DMS114 treated with DMSO at 0.1 percent for 48 hours (cell line): ENCODE measurements around the gene HPF1.
"Not testable (repeated sequence)": the region's sequence is repeated elsewhere in the genome, so short reads cannot be mapped to it uniquely, and the experiment has no call there.

Experiments used
- DNase-seq: peaks from one replicate; lab custom pipeline; 2025; ENCODE audit not compliant: unreplicated experiment; lab: John Stamatoyannopoulos, UW

The HPF1 gene

DNA sequence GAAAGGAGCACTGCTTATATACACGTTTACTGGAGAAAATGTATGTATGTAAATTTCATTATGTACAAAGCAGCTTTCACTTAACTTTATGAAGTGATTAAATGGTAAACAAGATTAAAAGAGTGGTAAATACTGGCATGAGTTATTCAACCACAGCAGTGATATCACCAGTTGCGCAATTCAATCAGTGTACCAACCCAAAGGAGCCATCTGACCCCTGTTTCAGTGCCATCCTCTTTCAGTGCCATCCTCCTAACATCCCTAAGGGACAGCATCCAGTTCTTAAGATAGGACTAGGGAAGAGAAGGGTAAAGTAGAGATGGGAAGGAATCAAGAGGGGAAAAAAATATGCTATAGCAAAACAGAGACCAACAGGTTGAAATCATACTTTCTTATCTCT lies 16.2 kb downstream of the HPF1 start:
- DNase-seq = no peak

DNA sequence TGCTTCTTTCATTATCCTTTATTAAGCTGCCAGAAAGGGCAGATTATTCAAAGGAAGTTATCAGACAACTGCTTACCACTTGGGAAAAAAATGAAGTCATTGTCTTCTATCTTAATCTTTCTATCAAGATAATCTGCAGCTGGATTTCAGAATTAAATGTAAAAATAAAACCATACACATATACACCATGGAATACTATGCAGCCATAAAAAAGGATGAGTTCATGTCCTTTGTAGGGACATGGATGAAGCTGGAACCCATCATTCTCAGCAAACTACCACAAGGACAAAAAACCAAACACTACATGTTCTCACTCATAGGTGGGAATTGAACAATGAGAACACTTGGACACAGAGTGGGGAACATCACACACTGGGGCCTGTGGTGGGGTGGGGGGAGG lies 19.1 kb downstream of the HPF1 start:
- DNase-seq = not testable (repeated sequence)

DNA sequence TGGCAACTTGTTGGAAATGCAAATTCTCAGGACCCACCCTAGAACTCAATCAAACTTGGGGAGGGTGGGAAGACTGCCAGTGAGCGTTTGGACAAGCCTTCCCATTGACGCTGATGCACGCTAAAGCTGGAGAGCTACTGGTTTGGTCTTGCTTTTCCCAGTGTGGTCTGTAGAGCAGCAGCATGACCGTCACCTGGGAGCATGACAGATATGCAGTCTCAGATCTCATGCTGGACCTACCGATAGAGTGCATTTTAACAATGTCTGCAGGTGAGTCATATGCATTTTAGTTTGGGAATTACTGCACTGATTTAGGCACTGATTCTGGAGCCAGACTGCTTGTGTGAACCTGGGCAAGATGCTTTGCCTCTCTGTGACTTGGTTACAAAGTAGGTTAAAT lies 27.2 kb downstream of the HPF1 start:
- no peak for DNase-seq

DNA sequence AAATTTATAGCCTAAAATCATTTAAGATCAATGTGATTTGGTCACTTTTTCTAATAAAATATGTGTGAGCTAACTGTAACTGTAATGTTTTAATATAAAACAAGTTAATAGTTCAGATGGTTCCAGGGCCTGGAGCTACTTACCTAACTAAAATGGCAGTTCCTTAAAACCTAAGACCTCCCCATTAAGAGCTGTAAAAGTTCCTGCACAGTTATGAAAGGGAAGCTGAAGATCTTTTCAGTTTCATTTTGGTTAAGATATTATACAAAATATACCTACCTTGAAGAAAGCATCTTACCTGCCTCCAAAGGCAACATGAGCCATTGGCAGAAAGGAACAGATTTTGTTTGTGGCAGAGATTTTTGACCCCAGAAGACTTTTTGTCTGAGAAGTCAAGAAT lies 30.1 kb downstream of the HPF1 start:
- DNase-seq = no peak

DNA sequence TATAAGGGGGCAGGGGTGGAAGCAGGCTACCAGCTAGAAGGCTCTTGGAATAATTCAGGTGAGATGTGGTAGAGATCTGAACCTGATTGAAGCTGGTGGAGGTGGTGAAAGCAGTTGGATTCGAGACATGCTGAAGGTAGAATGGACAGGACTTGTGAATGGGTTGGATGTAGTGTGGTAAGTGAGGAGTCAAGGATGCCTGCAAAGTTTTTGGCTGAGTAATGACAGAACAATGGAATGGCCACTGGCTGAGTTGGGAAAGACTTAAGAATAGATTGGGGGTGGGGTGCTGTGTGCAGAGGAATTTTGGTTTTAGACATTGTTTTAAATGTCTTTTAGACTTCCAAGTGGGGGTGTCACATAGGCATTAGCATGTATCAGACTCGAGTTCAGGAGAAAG lies 33.5 kb downstream of the HPF1 start:
- DNase-seq = no peak

DNA sequence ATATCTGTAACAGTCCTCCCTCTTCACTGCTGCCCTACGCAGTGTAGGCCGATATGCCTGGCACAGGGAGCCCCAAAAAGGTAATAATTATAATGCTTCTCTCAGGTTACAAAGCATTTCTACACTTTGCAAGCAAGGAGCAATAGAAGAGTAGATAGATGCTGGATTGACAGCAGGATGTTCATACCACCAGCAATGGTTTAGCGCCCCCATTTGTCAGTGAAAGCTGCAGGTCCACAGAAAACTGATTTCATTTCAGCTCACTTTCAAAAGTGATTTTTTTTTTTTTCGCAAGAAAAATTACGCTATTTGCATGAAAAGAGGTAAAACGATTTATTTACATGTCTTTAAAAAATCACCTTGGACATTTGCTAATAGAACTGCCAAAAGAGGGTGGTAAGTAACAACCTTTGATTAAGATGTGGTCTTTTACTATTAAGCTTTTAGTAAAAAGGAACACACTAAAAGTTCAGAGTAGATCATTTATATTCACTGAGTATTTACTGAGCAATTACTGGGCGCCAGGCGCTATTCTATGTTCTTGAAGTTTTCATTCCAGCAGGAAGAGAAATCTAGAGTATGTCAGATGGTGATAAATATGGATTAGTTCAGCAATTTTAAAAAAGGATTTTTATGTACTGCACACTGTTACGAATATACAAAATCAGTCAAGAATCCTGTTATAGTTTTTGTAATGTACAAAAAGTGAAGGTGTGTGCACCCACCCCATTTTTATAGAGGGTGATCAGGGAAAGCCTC lies 34.4 kb downstream of the HPF1 start:
- no peak for DNase-seq

DNA sequence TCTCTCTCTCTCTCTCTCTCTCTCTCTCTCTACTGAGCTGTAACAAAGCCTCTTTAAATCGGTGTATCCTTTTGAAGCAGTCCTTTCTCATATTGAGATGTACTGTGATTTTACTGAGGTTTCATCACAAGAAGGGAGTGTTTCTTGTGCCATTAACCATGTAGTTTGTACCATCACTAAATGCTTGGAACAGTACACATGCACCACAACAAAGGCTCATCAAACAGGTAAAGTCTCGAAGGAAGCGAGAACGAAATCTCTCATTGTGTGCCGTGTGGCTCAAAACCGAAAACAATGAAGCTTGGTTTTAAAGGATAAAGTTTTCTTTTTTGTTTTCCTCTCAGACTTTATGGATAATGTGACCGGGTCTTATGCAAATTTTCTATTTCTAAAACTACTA lies 37.2 kb downstream of the HPF1 start:
- no peak for DNase-seq

DNA sequence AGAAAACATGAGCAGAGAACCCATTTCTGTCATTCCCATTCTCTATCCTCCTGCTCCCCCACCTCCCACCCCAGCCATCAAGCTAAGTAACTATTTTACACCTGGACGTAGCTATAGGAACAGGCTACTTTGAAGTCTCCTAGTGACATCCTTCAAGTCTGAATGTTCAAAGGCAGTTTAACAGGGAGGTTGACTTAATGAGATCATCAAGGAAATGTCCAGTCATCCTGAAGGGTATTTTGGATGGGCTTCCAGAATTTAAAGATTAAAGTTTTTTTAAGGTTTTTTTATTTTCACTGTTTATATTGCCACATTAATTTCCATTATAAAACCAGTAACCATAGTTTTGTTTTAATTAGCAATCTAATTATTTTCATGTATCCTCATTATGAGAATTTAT lies 41.1 kb downstream of the HPF1 start:
- DNase-seq = no peak

DNA sequence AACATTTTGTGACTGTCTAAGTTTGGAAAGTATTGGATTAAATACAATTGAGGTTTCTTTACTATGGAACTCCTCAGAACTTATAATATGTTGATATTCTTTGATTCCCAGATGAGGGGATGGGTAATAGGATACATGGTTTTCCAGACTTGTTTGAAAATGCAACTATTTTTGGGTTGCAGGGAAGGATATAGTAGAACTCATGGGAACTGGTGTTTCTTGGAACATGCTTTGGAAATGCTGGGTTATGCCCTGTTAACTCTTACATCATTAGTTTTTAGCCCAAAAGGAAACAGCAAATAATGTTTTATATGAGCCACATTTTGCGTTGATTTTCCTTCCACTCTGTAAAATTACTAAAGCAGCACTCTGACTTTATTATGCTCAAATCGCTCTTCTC lies 41.9 kb downstream of the HPF1 start:
- DNase-seq = no peak

DNA sequence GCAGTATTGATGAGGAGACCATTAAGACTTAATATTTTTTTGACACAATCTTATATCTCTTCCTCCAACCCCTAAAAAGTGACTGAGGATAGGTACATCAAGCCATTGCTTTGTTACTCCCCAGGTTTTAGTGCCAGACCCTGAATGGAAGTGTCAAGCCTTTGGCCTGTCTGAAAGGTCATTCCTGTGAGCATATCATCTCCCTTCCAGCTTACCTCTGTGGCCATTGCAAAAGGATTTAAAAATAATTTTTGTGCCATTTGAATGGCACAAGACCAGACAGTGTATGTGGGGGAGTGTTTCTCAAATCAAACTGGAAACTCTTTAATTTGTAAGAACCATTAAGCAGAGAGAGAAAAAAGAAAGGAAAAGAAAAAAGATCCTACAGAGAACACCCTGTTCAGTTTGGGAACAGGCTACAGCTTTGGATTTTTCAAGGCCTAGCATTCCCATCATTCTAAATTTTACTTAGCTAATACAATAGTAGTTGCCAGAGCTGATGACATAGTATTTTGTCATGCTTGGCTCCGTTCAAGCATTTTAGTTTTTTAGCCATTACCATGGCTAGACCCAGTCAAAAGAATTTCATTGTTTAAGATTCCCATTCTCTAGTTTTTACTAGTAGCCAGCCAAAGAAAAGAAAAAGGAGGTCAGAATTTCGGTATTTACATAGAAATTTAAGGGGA lies 49.6 kb downstream of the HPF1 start:
- DNase-seq = no peak

DNA sequence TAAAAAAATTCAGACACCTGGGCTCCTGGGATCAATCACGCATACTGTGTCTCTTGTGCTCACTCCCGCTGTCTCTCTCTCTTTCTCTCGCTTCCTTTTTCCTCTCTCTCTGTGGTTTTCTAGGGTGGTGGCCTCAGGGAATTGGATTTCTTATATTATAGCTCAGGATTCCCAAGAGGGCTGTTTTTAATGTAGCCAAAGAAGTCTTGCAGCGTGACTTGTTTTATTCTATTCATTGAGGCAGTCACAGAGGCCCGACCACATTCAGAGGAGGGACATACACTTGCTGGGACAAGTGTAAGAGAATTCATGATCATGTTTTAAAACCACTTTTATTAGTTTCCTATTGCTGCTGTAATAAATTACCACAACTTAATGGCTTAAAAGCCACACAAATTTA lies 59.4 kb downstream of the HPF1 start:
- DNase-seq = no peak

DNA sequence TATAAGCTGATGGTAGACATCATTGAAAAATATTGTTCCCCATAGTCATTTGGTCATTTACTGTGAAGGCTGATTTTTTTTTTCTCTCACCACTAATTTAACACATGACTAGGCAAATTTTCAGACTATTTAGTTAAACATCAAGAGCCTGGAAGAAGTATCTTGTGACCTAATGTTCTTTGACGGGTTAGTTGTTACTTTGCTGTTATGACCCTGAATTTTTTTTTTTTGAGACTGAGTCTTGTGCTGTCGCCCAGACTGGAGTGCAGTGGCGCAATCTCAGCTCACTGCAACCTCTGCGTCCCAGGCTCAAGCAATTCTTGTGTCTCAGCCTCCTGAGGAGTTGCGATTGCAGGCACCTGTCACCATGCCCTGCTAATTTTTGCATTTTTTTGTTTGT lies 67.0 kb downstream of the HPF1 start:
- DNase-seq = no peak

DNA sequence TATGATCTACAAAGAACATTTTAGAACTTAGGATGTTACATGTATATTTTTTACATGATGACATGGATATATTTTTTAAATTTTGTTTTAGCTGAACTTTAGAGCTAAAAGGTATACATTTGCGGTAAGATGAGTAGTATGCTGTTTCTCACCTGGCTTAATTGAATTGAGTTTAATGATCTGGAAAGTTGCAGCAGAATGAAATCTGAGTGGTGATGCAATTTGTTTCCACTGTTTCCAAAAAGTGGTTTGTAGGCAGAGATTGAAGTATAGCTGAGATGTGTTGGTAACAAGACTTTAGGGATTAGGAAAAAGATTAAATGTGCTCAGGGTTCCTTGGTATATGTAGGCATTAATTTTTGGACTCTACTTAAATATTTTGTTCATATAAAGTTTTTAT lies 68.1 kb downstream of the HPF1 start:
- DNase-seq = no peak

DNA sequence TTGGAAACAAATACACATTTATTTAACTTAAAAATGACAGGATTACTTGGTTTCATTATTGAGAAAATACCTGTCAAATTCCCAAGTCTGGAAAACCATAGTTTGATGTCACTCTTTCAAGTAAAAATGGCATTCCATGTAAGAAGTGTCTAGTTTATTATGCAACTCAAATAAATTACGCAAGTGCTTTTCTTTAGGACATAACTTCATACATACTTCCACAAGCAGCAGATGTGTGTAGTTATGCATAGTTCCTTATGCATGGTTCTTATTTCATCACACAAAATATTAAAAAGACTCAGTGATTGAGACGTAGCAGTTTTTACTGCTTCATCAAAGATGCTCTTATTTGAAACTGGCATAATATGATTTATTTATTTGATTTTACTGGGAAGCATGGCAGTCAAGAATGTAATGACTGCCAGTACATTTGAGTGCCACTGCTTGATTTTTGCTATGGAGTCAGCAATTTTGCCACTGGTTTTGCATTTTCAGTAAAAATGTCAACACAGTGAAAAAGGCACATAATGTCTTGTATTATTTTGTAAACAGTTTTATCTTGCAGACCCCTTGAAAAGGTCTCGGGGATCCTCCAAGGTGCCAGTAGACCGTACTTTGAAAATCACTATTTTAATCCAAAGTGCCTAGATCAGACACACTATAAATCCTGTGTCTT lies 75.2 kb downstream of the HPF1 start:
- no peak for DNase-seq
